ENCODE measurements around the gene TAF4. TPM values are rescaled to one million over a fixed set of nuclear protein-coding genes. Genes with fewer than 3 reads are reported as not detected.
A peak's percentile ranks its signal among the peaks of the same experiment; 100 is the strongest.

The TAF4 gene
- total and polyA plus RNA-seq, 2 of the 13 experiments (the other 11 are each of a cell fraction or from before 2014, with no cell fraction given): 5.9 to 12.0 TPM

DNA sequence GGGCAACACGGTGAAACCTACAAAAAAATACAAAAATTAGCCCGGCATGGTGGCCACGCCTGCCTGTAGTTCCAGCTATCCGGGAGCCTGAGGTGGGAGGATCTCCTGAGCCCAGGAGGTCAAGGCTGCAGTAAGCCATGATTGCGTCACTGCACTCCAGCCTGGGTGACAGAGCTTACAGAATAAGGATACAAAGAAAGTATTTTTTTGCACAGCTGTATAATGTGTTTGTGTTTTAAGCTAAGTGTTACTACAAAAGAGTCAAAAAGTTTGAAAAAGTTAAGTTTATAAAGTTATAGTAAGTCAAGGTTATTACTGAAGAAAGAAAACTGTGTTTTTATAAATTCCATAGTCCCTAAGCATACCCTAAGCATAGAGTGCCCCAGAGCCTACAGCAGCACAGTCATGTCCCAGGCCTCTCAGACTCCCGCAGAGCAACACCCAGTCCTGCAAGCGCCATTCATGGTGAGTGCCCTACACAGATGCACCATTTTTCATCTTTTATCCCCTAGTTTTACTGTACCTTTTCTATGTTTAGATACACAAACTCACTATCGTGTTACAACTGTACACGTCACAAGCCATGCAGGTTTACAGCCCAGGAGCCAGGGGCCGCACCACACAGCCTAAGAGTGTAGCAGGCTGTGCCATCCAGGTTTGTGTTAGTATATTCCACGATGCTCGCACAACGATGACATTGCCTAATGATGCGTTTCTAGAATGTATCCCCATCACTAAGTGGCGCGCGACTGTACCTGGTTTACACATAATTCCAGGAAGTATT is 22.4 kb downstream of the TAF4 start (continued):
- TF ChIP-seq, protein P1, sequence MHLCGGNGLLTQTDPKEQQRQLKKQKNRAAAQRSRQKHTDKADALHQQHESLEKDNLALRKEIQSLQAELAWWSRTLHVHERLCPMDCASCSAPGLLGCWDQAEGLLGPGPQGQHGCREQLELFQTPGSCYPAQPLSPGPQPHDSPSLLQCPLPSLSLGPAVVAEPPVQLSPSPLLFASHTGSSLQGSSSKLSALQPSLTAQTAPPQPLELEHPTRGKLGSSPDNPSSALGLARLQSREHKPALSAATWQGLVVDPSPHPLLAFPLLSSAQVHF (CRISPR knock-in tag; IDR thresholded peaks at IDR 0.05): no peak
- no peak for TF ChIP-seq ZNF792 (CRISPR knock-in tag; IDR thresholded peaks at IDR 0.05)
- no peak for TF ChIP-seq ZNF3 (CRISPR knock-in tag; IDR thresholded peaks at IDR 0.05)
- peak; percentile 71 for TF ChIP-seq ELF3 (CRISPR knock-in tag; IDR thresholded peaks at IDR 0.05)
- no peak for TF ChIP-seq MBNL3 (CRISPR knock-in tag; conservative IDR thresholded peaks at IDR 0.05)
- no peak for TF ChIP-seq MTF2 (CRISPR knock-in tag; IDR thresholded peaks at IDR 0.05; ENCODE audit: borderline replicate concordance)
- no peak for TF ChIP-seq KLF15 (CRISPR knock-in tag; IDR thresholded peaks at IDR 0.05; ENCODE audit: borderline replicate concordance)
- TF ChIP-seq HIVEP1 (CRISPR knock-in tag; IDR thresholded peaks at IDR 0.05): no peak
- TF ChIP-seq SNRNP70 (IDR thresholded peaks at IDR 0.05; ENCODE audit: low read depth, low read length): no peak
- peak; percentile 67 for TF ChIP-seq KAT8 (CRISPR knock-in tag; IDR thresholded peaks at IDR 0.05)
- TF ChIP-seq, protein P2, sequence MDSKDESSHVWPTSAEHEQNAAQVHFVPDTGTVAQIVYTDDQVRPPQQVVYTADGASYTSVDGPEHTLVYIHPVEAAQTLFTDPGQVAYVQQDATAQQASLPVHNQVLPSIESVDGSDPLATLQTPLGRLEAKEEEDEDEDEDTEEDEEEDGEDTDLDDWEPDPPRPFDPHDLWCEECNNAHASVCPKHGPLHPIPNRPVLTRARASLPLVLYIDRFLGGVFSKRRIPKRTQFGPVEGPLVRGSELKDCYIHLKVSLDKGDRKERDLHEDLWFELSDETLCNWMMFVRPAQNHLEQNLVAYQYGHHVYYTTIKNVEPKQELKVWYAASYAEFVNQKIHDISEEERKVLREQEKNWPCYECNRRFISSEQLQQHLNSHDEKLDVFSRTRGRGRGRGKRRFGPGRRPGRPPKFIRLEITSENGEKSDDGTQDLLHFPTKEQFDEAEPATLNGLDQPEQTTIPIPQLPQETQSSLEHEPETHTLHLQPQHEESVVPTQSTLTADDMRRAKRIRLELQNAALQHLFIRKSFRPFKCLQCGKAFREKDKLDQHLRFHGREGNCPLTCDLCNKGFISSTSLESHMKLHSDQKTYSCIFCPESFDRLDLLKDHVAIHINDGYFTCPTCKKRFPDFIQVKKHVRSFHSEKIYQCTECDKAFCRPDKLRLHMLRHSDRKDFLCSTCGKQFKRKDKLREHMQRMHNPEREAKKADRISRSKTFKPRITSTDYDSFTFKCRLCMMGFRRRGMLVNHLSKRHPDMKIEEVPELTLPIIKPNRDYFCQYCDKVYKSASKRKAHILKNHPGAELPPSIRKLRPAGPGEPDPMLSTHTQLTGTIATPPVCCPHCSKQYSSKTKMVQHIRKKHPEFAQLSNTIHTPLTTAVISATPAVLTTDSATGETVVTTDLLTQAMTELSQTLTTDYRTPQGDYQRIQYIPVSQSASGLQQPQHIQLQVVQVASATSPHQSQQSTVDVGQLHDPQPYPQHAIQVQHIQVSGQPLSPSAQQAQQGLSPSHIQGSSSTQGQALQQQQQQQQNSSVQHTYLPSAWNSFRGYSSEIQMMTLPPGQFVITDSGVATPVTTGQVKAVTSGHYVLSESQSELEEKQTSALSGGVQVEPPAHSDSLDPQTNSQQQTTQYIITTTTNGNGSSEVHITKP (CRISPR knock-in tag; IDR thresholded peaks at IDR 0.05; ENCODE audit: low read depth): 0 out of 2 replicates have a peak, but pooled peaks have one; percentile 57
- TF ChIP-seq, protein P3, sequence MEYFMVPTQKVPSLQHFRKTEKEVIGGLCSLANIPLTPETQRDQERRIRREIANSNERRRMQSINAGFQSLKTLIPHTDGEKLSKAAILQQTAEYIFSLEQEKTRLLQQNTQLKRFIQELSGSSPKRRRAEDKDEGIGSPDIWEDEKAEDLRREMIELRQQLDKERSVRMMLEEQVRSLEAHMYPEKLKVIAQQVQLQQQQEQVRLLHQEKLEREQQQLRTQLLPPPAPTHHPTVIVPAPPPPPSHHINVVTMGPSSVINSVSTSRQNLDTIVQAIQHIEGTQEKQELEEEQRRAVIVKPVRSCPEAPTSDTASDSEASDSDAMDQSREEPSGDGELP (IDR thresholded peaks at IDR 0.05; ENCODE audit: borderline replicate concordance, low read depth): peak; percentile 60; the same call in 1 of the 2 replicates
- no peak for TF ChIP-seq POLR2AphosphoS2 (IDR thresholded peaks at IDR 0.05; ENCODE audit: low read depth, low read length)
- TF ChIP-seq CEBPZ (IDR thresholded peaks at IDR 0.05; ENCODE audit: low read length): no peak
- no peak for TF ChIP-seq NFAT5 (CRISPR knock-in tag; IDR thresholded peaks at IDR 0.05)

Data from HepG2 (cell line).